ENCODE measurements around the gene GNL2. TPM values are rescaled to one million over a fixed set of nuclear protein-coding genes. Genes with fewer than 3 reads are reported as not detected.

Gene GNL2
- total RNA-seq, 1 experiment from 2014 or later: 106 TPM

DNA sequence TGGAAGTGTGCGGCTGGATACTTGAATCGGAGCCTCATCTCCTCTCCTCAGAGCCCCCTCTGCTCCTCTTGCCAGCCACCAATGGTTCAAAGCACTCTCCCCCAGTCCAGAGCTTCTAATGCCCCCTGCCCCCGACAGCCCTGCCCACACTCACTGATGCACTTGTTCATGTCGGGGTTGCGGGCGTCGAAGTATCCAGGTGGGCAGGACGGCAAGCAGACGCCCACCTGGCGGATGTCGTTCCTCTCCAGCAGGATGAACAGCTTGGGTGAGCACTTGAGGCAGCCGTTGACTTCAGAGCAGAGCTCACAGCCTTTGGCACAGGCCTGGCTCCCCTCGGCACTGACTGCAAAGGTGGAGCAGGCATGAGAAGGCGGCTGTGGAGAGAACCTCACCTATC is 20.6 kb upstream of the GNL2 start:
- H3K56ac ChIP-seq (ENCODE audit: insufficient read length, low read depth, low read length): no peak overlapping the region
- H2BK12ac ChIP-seq (ENCODE audit: insufficient read length, low read depth, low read length): no peak overlapping the region
- H4K8ac ChIP-seq (replicated peaks; ENCODE audit: insufficient read length, low read depth, low read length): no peak overlapping the region
- TF ChIP-seq, protein P1, sequence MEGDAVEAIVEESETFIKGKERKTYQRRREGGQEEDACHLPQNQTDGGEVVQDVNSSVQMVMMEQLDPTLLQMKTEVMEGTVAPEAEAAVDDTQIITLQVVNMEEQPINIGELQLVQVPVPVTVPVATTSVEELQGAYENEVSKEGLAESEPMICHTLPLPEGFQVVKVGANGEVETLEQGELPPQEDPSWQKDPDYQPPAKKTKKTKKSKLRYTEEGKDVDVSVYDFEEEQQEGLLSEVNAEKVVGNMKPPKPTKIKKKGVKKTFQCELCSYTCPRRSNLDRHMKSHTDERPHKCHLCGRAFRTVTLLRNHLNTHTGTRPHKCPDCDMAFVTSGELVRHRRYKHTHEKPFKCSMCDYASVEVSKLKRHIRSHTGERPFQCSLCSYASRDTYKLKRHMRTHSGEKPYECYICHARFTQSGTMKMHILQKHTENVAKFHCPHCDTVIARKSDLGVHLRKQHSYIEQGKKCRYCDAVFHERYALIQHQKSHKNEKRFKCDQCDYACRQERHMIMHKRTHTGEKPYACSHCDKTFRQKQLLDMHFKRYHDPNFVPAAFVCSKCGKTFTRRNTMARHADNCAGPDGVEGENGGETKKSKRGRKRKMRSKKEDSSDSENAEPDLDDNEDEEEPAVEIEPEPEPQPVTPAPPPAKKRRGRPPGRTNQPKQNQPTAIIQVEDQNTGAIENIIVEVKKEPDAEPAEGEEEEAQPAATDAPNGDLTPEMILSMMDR (conservative IDR thresholded peaks at IDR 0.05): no peak
- H3K9me3 Mint-ChIP-seq: no peaks in the 10 kb centered on the region
- H4K20me1 ChIP-seq (ENCODE audit: control insufficient read depth, insufficient read depth, insufficient read length): no peaks in the 10 kb centered on the region
- H3K27me3 ChIP-seq (ENCODE audit: insufficient read depth, low read length): no peaks in the 10 kb centered on the region; the same call in 1 of the 2 replicates
- no peak overlapping the region for H4K5ac ChIP-seq (ENCODE audit: insufficient read length, low read depth, low read length)
- H2AK5ac ChIP-seq (ENCODE audit: insufficient read length, low read length): no peak overlapping the region
- no peaks in the 10 kb centered on the region for H3K79me1 ChIP-seq (ENCODE audit: insufficient read depth, low read depth, low read length, poor library complexity, severe bottlenecking)
- H3K23me2 ChIP-seq (ENCODE audit: insufficient read length, low read depth, low read length, poor library complexity, severe bottlenecking): no peaks in the 10 kb centered on the region
- H2BK20ac ChIP-seq (ENCODE audit: low read depth, low read length, poor library complexity, severe bottlenecking): no peak overlapping the region
- H3K18ac ChIP-seq (ENCODE audit: insufficient read length, low read depth, low read length): no peak overlapping the region
- H3K9me3 ChIP-seq (ENCODE audit: control insufficient read depth, low read depth, low read length): no peaks in the 10 kb centered on the region
- no peak overlapping the region for H3K23ac ChIP-seq (ENCODE audit: insufficient read length, low read depth, low read length)
- H3K14ac ChIP-seq (ENCODE audit: insufficient read depth, low read length): no peak overlapping the region
- no peak overlapping the region; a peak in 1 of 7 replicates for H3K27ac Mint-ChIP-seq
- peaks cover 78% of the 10 kb centered on the region for H3K27me3 Mint-ChIP-seq (ENCODE audit: low read depth)
- peaks cover 0 to 3% of the 10 kb centered on the region in 2 experiments; a peak in 1 of 4 replicates for H3K4me1 Mint-ChIP-seq
- H3T11ph ChIP-seq (ENCODE audit: low read length): no peak overlapping the region
- H3K4me2 ChIP-seq (ENCODE audit: insufficient read depth, insufficient read length, low read length): no peak overlapping the region
- no peak overlapping the region for H3K4me3 Mint-ChIP-seq
- H3K79me2 ChIP-seq (ENCODE audit: insufficient read depth, low read length): no peaks in the 10 kb centered on the region
- H3K27ac ChIP-seq (ENCODE audit: insufficient read length, low read depth, low read length): no peak overlapping the region
- no peak overlapping the region for H2AFZ ChIP-seq (ENCODE audit: low read length)
- H2BK5ac ChIP-seq (ENCODE audit: insufficient read length, low read length): no peak overlapping the region
- WGBS (ENCODE audit: extremely low coverage, insufficient read length, low lambda C conversion rate): no CpG with 5 or more reads among the region's 14 CpGs
- no peaks in the 10 kb centered on the region for H3K36me3 Mint-ChIP-seq (ENCODE audit: insufficient read depth in 1 of 3, low read depth in 3 of 3)
- no peak for DNase-seq
- no peak overlapping the region for H2BK15ac ChIP-seq (ENCODE audit: low read depth, low read length)
- H2BK120ac ChIP-seq (ENCODE audit: low read depth, low read length, poor library complexity, severe bottlenecking): no peak overlapping the region
- no peak overlapping the region for H4K91ac ChIP-seq (ENCODE audit: insufficient read length, low read depth, low read length)
- no peak overlapping the region for H3K4ac ChIP-seq (ENCODE audit: low read depth, low read length)
- H3K9ac ChIP-seq (ENCODE audit: extremely low read depth, insufficient read length, low read length): no peak overlapping the region
- no peaks in the 10 kb centered on the region for H3K4me1 ChIP-seq (ENCODE audit: insufficient read depth, low read length)

All from H9 (cell line).